Fibroblast of the aortic adventitia (primary cell): ENCODE measurements around the gene TIMP2. TPM values are rescaled to one million over a fixed set of nuclear protein-coding genes. Genes with fewer than 3 reads are reported as not detected.

Source experiments
- DNase-seq: peaks from one replicate; pipeline ENCODE4 v3.0.0-alpha.2; 2010; ENCODE audit warnings: low read depth
- H3K4me3 ChIP-seq: 2 replicates; pipeline ENCODE4 v1.5.1; 2011; ENCODE audit warnings: low read depth, mild to moderate bottlenecking, control low read depth, low read length, moderate library complexity
- CTCF ChIP-seq: IDR thresholded peaks from 2 replicates; pipeline ENCODE4 v1.5.1; 2011; ENCODE audit warnings: mild to moderate bottlenecking, low read length, control low read depth, inconsistent platforms; ENCODE audit not compliant: insufficient read depth
- total RNA-seq: library from RNA; depleted of rRNA; stranded (reverse); fragments of >200 nt; gene quantifications from 2 replicates; pipeline ENCODE4 v1.2.3, GENCODE V29; 2012; ENCODE audit warnings: low replicate concordance

The TIMP2 gene
- total RNA-seq, 1 donor = 180 TPM

- no peak overlapping the region for H3K4me3 ChIP-seq
- no peak for TF ChIP-seq CTCF
- DNase-seq = no peak
Measured at GRCh38 chr17:78954684-78955083, 29.5 kb upstream of the TIMP2 start.

- TF ChIP-seq CTCF = no peak
- DNase-seq = no peak
- no peak overlapping the region for H3K4me3 ChIP-seq
Measured at GRCh38 chr17:78953356-78954350, 28.5 kb upstream of the TIMP2 start.

- DNase-seq = no peak
Measured at GRCh38 chr17:78952706-78953105, 27.5 kb upstream of the TIMP2 start.

GRCh38 chr17:78951967-78952551 lies 26.9 kb upstream of the TIMP2 start:
- peak; percentile 39 for DNase-seq
- no peak overlapping the region for H3K4me3 ChIP-seq
- no peak for TF ChIP-seq CTCF

More at GRCh38 chr17:78952706-78953105, 27.5 kb upstream of the TIMP2 start:
- no peak for TF ChIP-seq CTCF
- H3K4me3 ChIP-seq = no peak overlapping the region

- no peak for TF ChIP-seq CTCF
- no peak overlapping the region for H3K4me3 ChIP-seq
- DNase-seq = no peak
Measured at GRCh38 chr17:78950870-78951269, 25.7 kb upstream of the TIMP2 start.

- no peak overlapping the region for H3K4me3 ChIP-seq
- TF ChIP-seq CTCF = no peak
- DNase-seq = no peak
Measured at GRCh38 chr17:78947235-78948149, 22.3 kb upstream of the TIMP2 start.
